Hepatocyte (in vitro differentiated cells): ENCODE data around the gene SELENOV. TPM values are rescaled to one million over a fixed set of nuclear protein-coding genes. Genes with fewer than 3 reads are reported as not detected.
A peak's percentile ranks its signal among the peaks of the same experiment; 100 is the strongest.

Experiments
- DNase-seq: peaks from one replicate; pipeline ENCODE4 v3.0.0-alpha.2; 2016; ENCODE audit warnings: low spot score
- H2AFZ ChIP-seq: fragments of 200-600 bp; sonication (generic); 2 replicates; pipeline ENCODE4 v1.6.0; 2016; ENCODE audit warnings: antibody characterized with exemption, mild to moderate bottlenecking
- H3K27ac ChIP-seq: fragments of 200-600 bp; sonication (generic); 2 replicates; pipeline ENCODE4 v1.5.1; 2016; ENCODE audit warnings: mild to moderate bottlenecking
- H3K27me3 ChIP-seq: fragments of 200-600 bp; sonication (generic); 2 replicates; pipeline ENCODE4 v1.6.1; 2016
- H3K36me3 ChIP-seq: fragments of 200-600 bp; sonication (generic); replicated peaks from 2 replicates; pipeline ENCODE4 v1.5.1; 2016; ENCODE audit warnings: low read depth; ENCODE audit not compliant: insufficient read depth
- H3K4me1 ChIP-seq: fragments of 200-600 bp; sonication (generic); 2 replicates; pipeline ENCODE4 v1.5.1; 2016; ENCODE audit warnings: mild to moderate bottlenecking, moderate library complexity; ENCODE audit not compliant: insufficient read depth
- H3K4me2 ChIP-seq: fragments of 200-600 bp; sonication (generic); 2 replicates; pipeline ENCODE4 v1.6.0; 2016
- H3K4me3 ChIP-seq: fragments of 200-600 bp; sonication (generic); 2 replicates; pipeline ENCODE4 v1.5.1; 2016; ENCODE audit warnings: mild to moderate bottlenecking
- H3K79me2 ChIP-seq: fragments of 200-600 bp; sonication (generic); 2 replicates; pipeline ENCODE4 v1.6.0; 2017; ENCODE audit warnings: mild to moderate bottlenecking
- H3K9me2 ChIP-seq: fragments of 200-600 bp; sonication (generic); replicated peaks from 2 replicates; pipeline ENCODE4 v1.6.0; 2017; ENCODE audit warnings: mild to moderate bottlenecking; ENCODE audit not compliant: insufficient read depth
- H3K9me3 ChIP-seq: fragments of 200-600 bp; sonication (generic); 2 replicates; pipeline ENCODE4 v1.5.1; 2016; ENCODE audit warnings: low read depth, mild to moderate bottlenecking
- H4K20me1 ChIP-seq: fragments of 200-600 bp; sonication (generic); 2 replicates; pipeline ENCODE4 v1.6.0; 2016; ENCODE audit warnings: mild to moderate bottlenecking; ENCODE audit not compliant: insufficient read depth, poor library complexity, severe bottlenecking
- EZH2 ChIP-seq: fragments of 200-600 bp; sonication (generic); IDR thresholded peaks from 2 replicates; pipeline ENCODE4 v1.6.1; 2016; ENCODE audit warnings: antibody characterized with exemption, mild to moderate bottlenecking, borderline replicate concordance
- EZH2phosphoT487 ChIP-seq: fragments of 200-600 bp; sonication (generic); IDR thresholded peaks from one replicate; pipeline ENCODE4 v1.6.1; 2018; ENCODE audit warnings: antibody characterized with exemption, mild to moderate bottlenecking, low read depth, moderate library complexity; ENCODE audit not compliant: unreplicated experiment, severe bottlenecking
- WGBS: methylation state at CpG from one replicate; pipeline ENCODE4 v1.1.6; 2016; ENCODE audit warnings: low lambda C conversion rate; ENCODE audit errors: missing lambda C conversion rate; 5-methylcytosine and 5-hydroxymethylcytosine counted together
- polyA plus RNA-seq: library from polyadenylated mRNA; unstranded; fragments of >200 nt; fragmentation: Nextera tagmentation; extraction: Ambion mirVana; gene quantifications from 2 replicates; pipeline ENCODE4 v1.2.1, GENCODE V29; 2016
- total RNA-seq: library from RNA; depleted of rRNA; stranded (reverse); fragments of >200 nt; gene quantifications from 2 replicates; pipeline ENCODE4 v1.2.3, GENCODE V29; 2014
- TF ChIP-seq, protein P1 (sequence below): fragments of 200-600 bp; sonication (generic); IDR thresholded peaks from 2 replicates; pipeline ENCODE4 v1.5.1; 2016; ENCODE audit warnings: antibody characterized with exemption, mild to moderate bottlenecking; ENCODE audit not compliant: poor library complexity

The SELENOV gene
- total and polyA plus RNA-seq, 2 experiments from 2014 or later = 0.50 to 0.98 TPM

DNA sequence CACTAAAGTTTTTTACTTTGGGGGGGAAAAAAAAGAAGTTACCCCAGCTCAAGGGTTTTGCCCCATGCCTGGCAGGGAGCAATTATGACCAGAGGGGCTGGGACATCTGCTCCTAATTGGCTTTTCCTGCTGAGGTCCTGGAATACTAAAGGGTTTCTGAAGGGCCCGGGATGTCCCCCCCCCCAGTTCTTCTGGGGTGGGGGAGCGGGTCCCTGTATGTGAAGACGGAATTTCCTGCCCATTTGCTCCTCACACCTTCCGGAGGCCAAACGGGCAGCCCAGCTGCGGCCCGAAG is 17.3 kb upstream of the SELENOV start:
- 0% methylated on average over 7 of the region's 7 CpGs for WGBS
- H4K20me1 ChIP-seq = no peaks in the 10 kb centered on the region
- no peaks in the 10 kb centered on the region for H3K9me2 ChIP-seq
- no peaks in the 10 kb centered on the region for H3K36me3 ChIP-seq
- H3K27me3 ChIP-seq = peaks cover 59% of the 10 kb centered on the region
- TF ChIP-seq EZH2 = no peak
- TF ChIP-seq EZH2phosphoT487 = no peak
- TF ChIP-seq, protein P1, sequence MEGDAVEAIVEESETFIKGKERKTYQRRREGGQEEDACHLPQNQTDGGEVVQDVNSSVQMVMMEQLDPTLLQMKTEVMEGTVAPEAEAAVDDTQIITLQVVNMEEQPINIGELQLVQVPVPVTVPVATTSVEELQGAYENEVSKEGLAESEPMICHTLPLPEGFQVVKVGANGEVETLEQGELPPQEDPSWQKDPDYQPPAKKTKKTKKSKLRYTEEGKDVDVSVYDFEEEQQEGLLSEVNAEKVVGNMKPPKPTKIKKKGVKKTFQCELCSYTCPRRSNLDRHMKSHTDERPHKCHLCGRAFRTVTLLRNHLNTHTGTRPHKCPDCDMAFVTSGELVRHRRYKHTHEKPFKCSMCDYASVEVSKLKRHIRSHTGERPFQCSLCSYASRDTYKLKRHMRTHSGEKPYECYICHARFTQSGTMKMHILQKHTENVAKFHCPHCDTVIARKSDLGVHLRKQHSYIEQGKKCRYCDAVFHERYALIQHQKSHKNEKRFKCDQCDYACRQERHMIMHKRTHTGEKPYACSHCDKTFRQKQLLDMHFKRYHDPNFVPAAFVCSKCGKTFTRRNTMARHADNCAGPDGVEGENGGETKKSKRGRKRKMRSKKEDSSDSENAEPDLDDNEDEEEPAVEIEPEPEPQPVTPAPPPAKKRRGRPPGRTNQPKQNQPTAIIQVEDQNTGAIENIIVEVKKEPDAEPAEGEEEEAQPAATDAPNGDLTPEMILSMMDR = no peak
- H3K9me3 ChIP-seq = no peaks in the 10 kb centered on the region
- no peak for DNase-seq
- H3K79me2 ChIP-seq = no peaks in the 10 kb centered on the region
- peak overlapping the region; percentile 55 for H2AFZ ChIP-seq
- H3K27ac ChIP-seq = no peak overlapping the region
- no peak overlapping the region for H3K4me3 ChIP-seq
- H3K4me1 ChIP-seq = peaks cover 12% of the 10 kb centered on the region
- H3K4me2 ChIP-seq = peak overlapping the region; percentile 78

DNA sequence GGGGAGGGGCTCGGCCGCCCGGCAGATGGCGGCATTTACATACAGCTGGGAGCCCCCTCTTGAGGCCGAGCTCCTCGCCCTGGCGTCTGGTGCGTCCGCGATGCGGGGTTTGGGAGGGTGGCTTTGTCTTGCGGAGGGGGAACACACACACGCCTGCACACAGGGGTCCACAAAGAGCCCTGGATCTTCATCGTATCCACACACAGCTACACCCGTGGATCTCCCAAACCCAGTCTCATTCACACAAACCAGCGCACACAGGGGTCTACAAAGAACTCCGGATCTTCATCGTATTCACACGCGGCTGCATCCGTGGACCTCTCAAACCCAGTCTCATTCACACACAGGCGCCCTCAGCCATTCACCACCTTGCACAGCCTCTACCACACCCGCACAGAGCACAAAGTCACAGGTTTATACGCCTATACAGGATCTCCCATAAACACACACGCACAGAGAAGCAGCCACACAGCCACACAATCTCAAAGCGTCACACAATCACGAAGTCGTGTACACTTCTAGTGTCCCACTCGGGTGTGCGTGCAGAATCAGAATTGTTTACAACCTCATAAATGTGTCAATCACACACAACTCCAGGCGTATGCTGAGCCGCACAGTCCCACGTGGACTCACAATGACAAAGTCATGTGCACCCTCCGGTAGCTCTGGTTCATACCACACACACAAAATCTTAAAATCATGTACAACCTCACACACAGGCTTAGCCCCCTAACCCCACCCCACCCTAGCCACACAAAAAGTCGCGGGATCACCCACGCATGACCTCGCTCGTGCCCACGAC is 16.7 kb upstream of the SELENOV start:
- Histone ChIP-seq H3K27ac (no peak overlapping the region), H3K9me3 (no peaks in the 10 kb centered on the region), H3K27me3 (peaks cover 60% of the 10 kb centered on the region), H3K9me2 (no peaks in the 10 kb centered on the region), H3K79me2 (no peaks in the 10 kb centered on the region), H4K20me1 (no peaks in the 10 kb centered on the region), H3K4me3 (no peak overlapping the region), H3K4me1 (peaks cover 12% of the 10 kb centered on the region), H2AFZ (peak overlapping the region; percentile 55), H3K4me2 (peak overlapping the region; percentile 78), H3K36me3 (no peaks in the 10 kb centered on the region)
- TF ChIP-seq, protein P1 = peak; percentile 49
- TF ChIP-seq EZH2phosphoT487 (no peak), EZH2 (peak; percentile 61)
- peak; percentile 75 for DNase-seq
- 2% methylated on average over 33 of the region's 40 CpGs for WGBS

DNA sequence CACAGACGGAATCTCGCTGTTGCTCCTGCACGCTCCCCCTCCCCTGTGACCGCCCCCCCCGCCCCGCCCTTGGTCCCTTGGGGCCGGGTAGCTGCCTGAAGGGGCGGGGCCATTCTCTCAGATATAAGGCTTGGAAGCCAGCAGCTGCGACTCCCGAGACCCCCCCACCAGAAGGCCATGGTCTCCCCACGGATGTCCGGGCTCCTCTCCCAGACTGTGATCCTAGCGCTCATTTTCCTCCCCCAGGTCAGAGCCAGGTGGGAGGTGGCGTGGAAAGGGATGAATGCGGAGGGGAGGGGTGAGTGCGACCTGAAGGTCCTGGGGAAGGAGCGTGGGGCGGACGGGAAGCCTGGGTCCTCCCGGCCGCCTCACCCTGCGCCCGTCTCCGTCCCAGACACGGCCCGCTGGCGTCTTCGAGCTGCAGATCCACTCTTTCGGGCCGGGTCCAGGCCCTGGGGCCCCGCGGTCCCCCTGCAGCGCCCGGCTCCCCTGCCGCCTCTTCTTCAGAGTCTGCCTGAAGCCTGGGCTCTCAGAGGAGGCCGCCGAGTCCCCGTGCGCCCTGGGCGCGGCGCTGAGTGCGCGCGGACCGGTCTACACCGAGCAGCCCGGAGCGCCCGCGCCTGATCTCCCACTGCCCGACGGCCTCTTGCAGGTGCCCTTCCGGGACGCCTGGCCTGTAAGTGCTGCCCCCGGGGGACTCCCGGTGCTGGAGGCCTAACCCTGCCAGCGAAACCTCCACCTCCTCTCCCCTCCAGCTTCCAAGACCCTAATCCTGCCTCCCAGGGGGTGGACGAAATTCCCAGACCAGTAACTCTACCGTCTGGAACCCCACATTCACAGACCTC is 15.9 kb upstream of the SELENOV start, which contains the start of gene DLL3:
TSS of gene DLL3 (plus strand) at position 150 of the 845 bp plus-strand sequence. CDS start at position 178, 28 bp downstream.
- WGBS = 3% methylated on average over 38 of the region's 60 CpGs
- H3K4me2 ChIP-seq = peak within 1 kb of the TSS; percentile 78
- H3K79me2 ChIP-seq = no peaks in the 10 kb centered on the region
- peaks cover 68% of the 10 kb centered on the region for H3K27me3 ChIP-seq
- H3K4me3 ChIP-seq = no peak within 1 kb of the TSS
- peak; percentile 31 for DNase-seq
- TF ChIP-seq EZH2phosphoT487 (no peak), EZH2 (peak; percentile 61)
- TF ChIP-seq, protein P1 = no peak
- no peak within 1 kb of the TSS for H3K27ac ChIP-seq
- no peaks in the 10 kb centered on the region for H4K20me1 ChIP-seq
- peaks cover 12% of the 10 kb centered on the region for H3K4me1 ChIP-seq
- H3K9me3 ChIP-seq = no peaks in the 10 kb centered on the region
- H3K36me3 ChIP-seq = no peaks in the 10 kb centered on the region
- H3K9me2 ChIP-seq = no peaks in the 10 kb centered on the region
- H2AFZ ChIP-seq = peak within 1 kb of the TSS; percentile 55
